Measurements from ENCODE around the gene AMPD3.

AMPD3 gene

GRCh38 chr11:10537600-10537999, 82.5 kb downstream of the AMPD3 start:
- TF ChIP-seq CREB1 (IDR thresholded peaks at IDR 0.05; ENCODE audit: low read depth) (no peak), NFIC (IDR thresholded peaks at IDR 0.05) (no peak), CEBPB (IDR thresholded peaks at IDR 0.05) (no peak), REST (IDR thresholded peaks at IDR 0.05; ENCODE audit: low read depth) (no peak), RAD21 (IDR thresholded peaks at IDR 0.05; ENCODE audit: low read depth) (no peak), TAF1 (IDR thresholded peaks at IDR 0.05; ENCODE audit: low read depth) (no peak), EGR1 (IDR thresholded peaks at IDR 0.05) (no peak), USF1 (IDR thresholded peaks at IDR 0.05) (no peak), EP300 (IDR thresholded peaks at IDR 0.05; ENCODE audit: borderline replicate concordance) (no peak), TEAD4 (IDR thresholded peaks at IDR 0.05) (no peak), MAX (IDR thresholded peaks at IDR 0.05) (no peak), TCF12 (IDR thresholded peaks at IDR 0.05; ENCODE audit: low read depth) (no peak), ZBTB7A (IDR thresholded peaks at IDR 0.05; ENCODE audit: low read depth) (no peak), YY1 (IDR thresholded peaks at IDR 0.05; ENCODE audit: low read depth) (no peak)

- no peak for TF ChIP-seq USF1 (IDR thresholded peaks at IDR 0.05)
These were observed 83.9 kb downstream of the AMPD3 start for GRCh38 chr11:10538924-10539323.

GRCh38 chr11:10539339-10539738, 84.3 kb downstream of the AMPD3 start:
- TF ChIP-seq EP300 (IDR thresholded peaks at IDR 0.05; ENCODE audit: borderline replicate concordance) (no peak), ZBTB7A (IDR thresholded peaks at IDR 0.05; ENCODE audit: low read depth) (no peak), FOXM1 (IDR thresholded peaks at IDR 0.05; ENCODE audit: borderline replicate concordance, low read depth) (no peak), TCF12 (IDR thresholded peaks at IDR 0.05; ENCODE audit: low read depth) (no peak), NFIC (IDR thresholded peaks at IDR 0.05) (no peak), MAX (IDR thresholded peaks at IDR 0.05) (no peak), YY1 (IDR thresholded peaks at IDR 0.05; ENCODE audit: low read depth) (no peak), CREB1 (IDR thresholded peaks at IDR 0.05; ENCODE audit: low read depth) (no peak), CEBPB (IDR thresholded peaks at IDR 0.05) (no peak), EGR1 (IDR thresholded peaks at IDR 0.05) (no peak), REST (IDR thresholded peaks at IDR 0.05; ENCODE audit: low read depth) (no peak), USF1 (IDR thresholded peaks at IDR 0.05) (no peak), RAD21 (IDR thresholded peaks at IDR 0.05; ENCODE audit: low read depth) (no peak), TAF1 (IDR thresholded peaks at IDR 0.05; ENCODE audit: low read depth) (no peak), TEAD4 (IDR thresholded peaks at IDR 0.05) (no peak)

GRCh38 chr11:10540546-10540914, 85.5 kb downstream of the AMPD3 start:
- no peak for TF ChIP-seq FOXM1 (IDR thresholded peaks at IDR 0.05; ENCODE audit: borderline replicate concordance, low read depth)
- TF ChIP-seq NFIC (IDR thresholded peaks at IDR 0.05): no peak
- TF ChIP-seq MAX (IDR thresholded peaks at IDR 0.05): no peak
- no peak for TF ChIP-seq YY1 (IDR thresholded peaks at IDR 0.05; ENCODE audit: low read depth)
- TF ChIP-seq RAD21 (IDR thresholded peaks at IDR 0.05; ENCODE audit: low read depth): no peak
- TF ChIP-seq CREB1 (IDR thresholded peaks at IDR 0.05; ENCODE audit: low read depth): no peak
- no peak for TF ChIP-seq ZBTB7A (IDR thresholded peaks at IDR 0.05; ENCODE audit: low read depth)
- TF ChIP-seq REST (IDR thresholded peaks at IDR 0.05; ENCODE audit: low read depth): no peak
- no peak for TF ChIP-seq EP300 (IDR thresholded peaks at IDR 0.05; ENCODE audit: borderline replicate concordance)
- no peak for TF ChIP-seq EGR1 (IDR thresholded peaks at IDR 0.05)
